Renal pelvis (tissue), 4 donors: ENCODE results near the gene CXCL8. TPM values are rescaled to one million over a fixed set of nuclear protein-coding genes. Genes with fewer than 3 reads are reported as not detected.
"Not testable (repeated sequence)": the region's sequence is repeated elsewhere in the genome, so short reads cannot be mapped to it uniquely, and the experiment has no call there.

ENCODE experiments used
- DNase-seq: peaks from one replicate; pipeline ENCODE4 v3.0.0-alpha.2; 2013
- polyA plus RNA-seq, 3 donors: library from polyadenylated mRNA; unstranded; fragments of 120-200 nt; gene quantifications; one replicate each; pipeline ENCODE4 v1.2.1, GENCODE V29; 2013; ENCODE audit not compliant: insufficient read length in 3 of 3

Gene CXCL8
- polyA plus RNA-seq, 3 donors, result 0.17 to 0.31 TPM; not detected in 1

GRCh38 chr4:73743795-73744194, 3.4 kb downstream of the CXCL8 start:
- no peak for DNase-seq

- DNase-seq, result no peak
Measured at GRCh38 chr4:73744203-73744602, 3.8 kb downstream of the CXCL8 start.

- no peak for DNase-seq
Measured at GRCh38 chr4:73750730-73751129, 10.4 kb downstream of the CXCL8 start.

GRCh38 chr4:73751166-73751565, 10.8 kb downstream of the CXCL8 start:
- no peak for DNase-seq

GRCh38 chr4:73751830-73752229, 11.5 kb downstream of the CXCL8 start:
- no peak for DNase-seq

GRCh38 chr4:73752424-73752823, 12.1 kb downstream of the CXCL8 start:
- no peak for DNase-seq

- DNase-seq, result no peak
Measured at GRCh38 chr4:73753215-73753614, 12.8 kb downstream of the CXCL8 start.

- no peak for DNase-seq
Measured at GRCh38 chr4:73754934-73755333, 14.6 kb downstream of the CXCL8 start.

GRCh38 chr4:73759357-73759756, 19.0 kb downstream of the CXCL8 start:
- no peak for DNase-seq

- DNase-seq, result no peak
Measured at GRCh38 chr4:73761856-73762255, 21.5 kb downstream of the CXCL8 start.

- no peak for DNase-seq
Measured at GRCh38 chr4:73762409-73762808, 22.0 kb downstream of the CXCL8 start.

- no peak for DNase-seq
Measured at GRCh38 chr4:73763877-73764276, 23.5 kb downstream of the CXCL8 start.

GRCh38 chr4:73764513-73764912, 24.1 kb downstream of the CXCL8 start:
- no peak for DNase-seq

GRCh38 chr4:73765296-73765695, 24.9 kb downstream of the CXCL8 start:
- no peak for DNase-seq

- DNase-seq, result no peak
Measured at GRCh38 chr4:73770917-73771316, 30.5 kb downstream of the CXCL8 start.

GRCh38 chr4:73772363-73772762, 32.0 kb downstream of the CXCL8 start:
- DNase-seq, result no peak

GRCh38 chr4:73774406-73774805, 34.0 kb downstream of the CXCL8 start:
- DNase-seq, result not testable (repeated sequence)

GRCh38 chr4:73776321-73776729, 36.0 kb downstream of the CXCL8 start:
- DNase-seq, result peak; percentile 5

GRCh38 chr4:73777612-73778011, 37.2 kb downstream of the CXCL8 start:
- DNase-seq, result no peak

GRCh38 chr4:73780243-73780642, 39.9 kb downstream of the CXCL8 start:
- no peak for DNase-seq

GRCh38 chr4:73780834-73781233, 40.5 kb downstream of the CXCL8 start:
- no peak for DNase-seq

- no peak for DNase-seq
Measured at GRCh38 chr4:73788411-73788810, 48.0 kb downstream of the CXCL8 start.
